ENCODE measurements around the gene CRYZL1.
A peak's percentile ranks its signal among the peaks of the same experiment; 100 is the strongest.

CRYZL1 gene

DNA sequence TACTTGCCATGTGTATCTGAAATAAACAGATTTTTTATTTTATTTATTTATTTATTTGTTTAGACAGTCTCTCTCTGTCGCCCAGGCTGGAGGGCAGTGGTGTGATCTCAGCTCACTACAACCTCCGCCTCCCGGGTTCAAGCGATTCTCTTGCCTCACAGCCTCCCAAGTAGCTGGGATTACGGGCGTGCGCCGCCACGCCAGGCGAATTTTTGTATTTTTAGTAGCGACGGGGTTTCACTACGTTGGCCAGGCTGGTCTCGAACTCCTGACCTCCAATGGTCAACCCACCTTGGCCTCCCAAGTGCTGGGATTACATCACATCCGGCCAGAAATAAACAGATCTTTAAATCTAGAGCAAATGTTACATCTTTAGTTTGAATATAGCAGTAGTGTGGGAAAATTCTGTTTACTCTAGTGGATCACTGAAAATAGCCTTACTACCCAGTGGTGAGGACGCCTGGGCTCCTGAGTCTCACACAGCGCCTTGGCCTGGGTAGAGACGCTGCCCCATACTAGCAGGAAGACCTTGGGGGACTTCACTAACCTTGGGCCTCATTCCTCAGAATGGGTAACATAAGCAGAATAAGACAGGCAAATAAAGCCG lies 100.3 kb downstream of the CRYZL1 start:
- no peak for DNase-seq (ENCODE audit: low read depth in 2 of 2)

DNA sequence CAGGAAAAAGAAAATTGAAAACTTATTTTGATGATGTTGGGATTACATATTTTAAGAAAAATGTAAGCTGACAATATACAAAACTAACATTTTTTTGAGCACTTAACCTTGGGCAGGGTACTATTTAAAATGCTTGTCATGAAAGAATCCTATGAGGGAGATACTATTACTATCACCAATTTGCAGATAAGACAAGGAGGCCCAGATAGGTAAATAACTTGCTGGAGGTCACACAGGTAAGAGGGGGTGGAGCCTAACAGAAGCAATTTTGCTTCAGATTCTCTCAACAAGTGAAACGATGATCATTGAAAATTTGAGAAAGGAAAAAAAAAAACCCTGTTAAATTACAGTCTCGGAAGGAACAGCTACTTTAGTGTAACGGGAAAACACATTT lies 100.8 kb downstream of the CRYZL1 start:
- no peak for DNase-seq (ENCODE audit: low read depth in 2 of 2)

DNA sequence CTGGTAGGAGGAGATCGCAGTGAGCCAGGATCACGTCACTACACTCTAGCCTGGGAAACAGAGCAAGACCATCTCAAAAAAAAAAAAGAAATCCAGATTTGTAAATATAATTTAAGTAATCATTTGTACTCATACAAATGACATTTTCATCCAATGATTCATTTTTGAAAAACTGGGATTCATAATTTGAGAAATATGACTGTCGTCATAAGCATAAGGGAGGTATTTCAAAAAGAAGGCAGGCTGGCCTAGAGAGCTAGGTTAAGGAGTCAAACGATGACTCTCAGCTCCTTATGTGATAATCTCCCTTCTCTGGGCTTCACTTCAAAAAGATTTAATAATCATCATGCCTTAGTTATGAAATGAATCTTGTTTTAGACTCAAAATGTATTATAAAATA lies 101.9 kb downstream of the CRYZL1 start:
- DNase-seq (ENCODE audit: low read depth in 2 of 2) = peak; percentile 6 to 11

Data from fibroblast of skin of left quadriceps (primary cell).